Cardiac muscle cell (in vitro differentiated cells and primary cell): Measurements from ENCODE around the gene EDNRA. TPM values are rescaled to one million over a fixed set of nuclear protein-coding genes. Genes with fewer than 3 reads are reported as not detected.
"Not testable (repeated sequence)": the region's sequence is repeated elsewhere in the genome, so short reads cannot be mapped to it uniquely, and the experiment has no call there.

ENCODE experiments used
- DNase-seq, 2 donors: peaks; one replicate each; pipeline versions ENCODE4 v3.0.0 to v3.0.0-alpha.2; 2010 to 2017; ENCODE audit warnings: low read depth in 1 of 2, low spot score in 1 of 2
- H3K27ac ChIP-seq: fragments of 200-600 bp; sonication (generic); 2 replicates; pipeline ENCODE4 v1.5.1; 2016
- H3K27me3 ChIP-seq: fragments of 200-600 bp; sonication (generic); 2 replicates; pipeline ENCODE4 v1.6.0; 2016; ENCODE audit warnings: control low read depth
- H3K36me3 ChIP-seq: fragments of 200-600 bp; sonication (generic); 2 replicates; pipeline ENCODE4 v1.5.1; 2016; ENCODE audit warnings: control low read depth
- H3K4me1 ChIP-seq: fragments of 200-600 bp; sonication (generic); 2 replicates; pipeline ENCODE4 v1.8.1; 2017; ENCODE audit warnings: low read depth, mild to moderate bottlenecking, mixed run types
- H3K4me3 ChIP-seq: fragments of 200-600 bp; sonication (generic); 2 replicates; pipeline ENCODE4 v1.5.1; 2016; ENCODE audit warnings: mild to moderate bottlenecking
- H3K9me3 ChIP-seq: fragments of 200-600 bp; sonication (generic); 2 replicates; pipeline ENCODE4 v1.5.1; 2017; ENCODE audit warnings: low read depth, mild to moderate bottlenecking, control low read depth
- polyA plus RNA-seq: library from polyadenylated mRNA; unstranded; fragments of >200 nt; fragmentation: Nextera tagmentation; extraction: Ambion mirVana; gene quantifications from 2 replicates; pipeline ENCODE4 v1.2.1, GENCODE V29; 2016
- total RNA-seq: library from RNA; depleted of rRNA; stranded (reverse); fragments of >200 nt; gene quantifications from 2 replicates; pipeline ENCODE4 v1.2.3, GENCODE V29; 2016
- TF ChIP-seq, protein P1 (sequence below): IDR thresholded peaks from 2 replicates; pipeline ENCODE4 v1.5.1; 2012; ENCODE audit warnings: low read depth, mild to moderate bottlenecking, low read length

The EDNRA gene
- total RNA-seq (43.1 and 46.5 TPM in 2 replicates), polyA plus RNA-seq (24.2 and 36.7 TPM in 2 replicates)

DNA sequence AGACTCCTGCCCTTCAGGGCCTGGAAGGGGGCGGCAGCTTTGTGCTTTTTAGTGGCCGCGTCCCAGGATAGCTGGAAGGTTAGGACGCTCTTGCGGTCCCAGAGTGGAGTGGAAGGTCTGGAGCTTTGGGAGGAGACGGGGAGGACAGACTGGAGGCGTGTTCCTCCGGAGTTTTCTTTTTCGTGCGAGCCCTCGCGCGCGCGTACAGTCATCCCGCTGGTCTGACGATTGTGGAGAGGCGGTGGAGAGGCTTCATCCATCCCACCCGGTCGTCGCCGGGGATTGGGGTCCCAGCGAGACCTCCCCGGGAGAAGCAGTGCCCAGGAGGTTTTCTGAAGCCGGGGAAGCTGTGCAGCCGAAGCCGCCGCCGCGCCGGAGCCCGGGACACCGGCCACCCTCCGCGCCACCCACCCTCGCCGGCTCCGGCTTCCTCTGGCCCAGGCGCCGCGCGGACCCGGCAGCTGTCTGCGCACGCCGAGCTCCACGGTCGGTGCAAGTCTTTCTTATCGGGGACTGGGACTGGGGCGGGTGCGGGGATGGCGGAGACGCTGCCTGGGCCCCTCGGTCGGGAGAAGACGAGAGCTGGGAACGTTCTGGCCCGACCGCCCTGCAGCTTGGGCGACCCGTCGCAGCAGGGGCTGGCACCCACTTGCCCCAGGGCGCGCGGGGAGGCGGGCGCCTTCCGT is at the start of gene EDNRA:
TSS of gene EDNRA (plus strand) at position 207 of the 686 bp plus-strand sequence. CDS start 4,585 bp downstream, outside the sequence.
- Histone ChIP-seq H3K27ac (peak within 1 kb of the TSS; percentile 94), H3K4me3 (peak within 1 kb of the TSS; percentile 81), H3K4me1 (peaks cover 12% of the 10 kb centered on the region), H3K27me3 (no peaks in the 10 kb centered on the region), H3K9me3 (no peaks in the 10 kb centered on the region), H3K36me3 (no peaks in the 10 kb centered on the region)
- TF ChIP-seq, protein P1, sequence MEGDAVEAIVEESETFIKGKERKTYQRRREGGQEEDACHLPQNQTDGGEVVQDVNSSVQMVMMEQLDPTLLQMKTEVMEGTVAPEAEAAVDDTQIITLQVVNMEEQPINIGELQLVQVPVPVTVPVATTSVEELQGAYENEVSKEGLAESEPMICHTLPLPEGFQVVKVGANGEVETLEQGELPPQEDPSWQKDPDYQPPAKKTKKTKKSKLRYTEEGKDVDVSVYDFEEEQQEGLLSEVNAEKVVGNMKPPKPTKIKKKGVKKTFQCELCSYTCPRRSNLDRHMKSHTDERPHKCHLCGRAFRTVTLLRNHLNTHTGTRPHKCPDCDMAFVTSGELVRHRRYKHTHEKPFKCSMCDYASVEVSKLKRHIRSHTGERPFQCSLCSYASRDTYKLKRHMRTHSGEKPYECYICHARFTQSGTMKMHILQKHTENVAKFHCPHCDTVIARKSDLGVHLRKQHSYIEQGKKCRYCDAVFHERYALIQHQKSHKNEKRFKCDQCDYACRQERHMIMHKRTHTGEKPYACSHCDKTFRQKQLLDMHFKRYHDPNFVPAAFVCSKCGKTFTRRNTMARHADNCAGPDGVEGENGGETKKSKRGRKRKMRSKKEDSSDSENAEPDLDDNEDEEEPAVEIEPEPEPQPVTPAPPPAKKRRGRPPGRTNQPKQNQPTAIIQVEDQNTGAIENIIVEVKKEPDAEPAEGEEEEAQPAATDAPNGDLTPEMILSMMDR: no peak
- DNase-seq: peak; percentile 60 to 63

DNA sequence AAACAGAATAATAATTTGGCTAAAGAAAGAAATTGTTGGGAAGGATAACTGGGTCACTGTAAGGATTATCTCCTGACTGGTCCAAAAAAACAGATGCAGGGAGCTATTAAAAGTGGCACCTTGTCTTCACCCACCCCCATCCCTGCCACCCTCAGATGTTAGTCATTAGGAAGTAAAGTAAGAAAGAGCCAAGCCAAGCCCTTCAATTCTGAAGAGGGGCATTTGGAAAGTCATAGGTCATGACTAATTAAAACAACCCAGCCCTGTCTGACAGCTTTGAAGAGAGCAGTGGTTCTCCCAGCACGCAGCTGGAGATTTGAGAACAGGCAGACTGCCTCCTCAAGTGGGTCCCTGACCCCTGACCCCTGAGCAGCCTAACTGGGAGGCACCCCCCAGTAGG is 46.5 kb upstream of the EDNRA start:
- H3K4me1 ChIP-seq, H3K27me3 ChIP-seq, H3K36me3 ChIP-seq, H3K9me3 ChIP-seq, H3K4me3 ChIP-seq: not testable (repeated sequence)
- peak overlapping the region; percentile 57 for H3K27ac ChIP-seq
- DNase-seq: peak in 1 of 2 donors; percentile 37

DNA sequence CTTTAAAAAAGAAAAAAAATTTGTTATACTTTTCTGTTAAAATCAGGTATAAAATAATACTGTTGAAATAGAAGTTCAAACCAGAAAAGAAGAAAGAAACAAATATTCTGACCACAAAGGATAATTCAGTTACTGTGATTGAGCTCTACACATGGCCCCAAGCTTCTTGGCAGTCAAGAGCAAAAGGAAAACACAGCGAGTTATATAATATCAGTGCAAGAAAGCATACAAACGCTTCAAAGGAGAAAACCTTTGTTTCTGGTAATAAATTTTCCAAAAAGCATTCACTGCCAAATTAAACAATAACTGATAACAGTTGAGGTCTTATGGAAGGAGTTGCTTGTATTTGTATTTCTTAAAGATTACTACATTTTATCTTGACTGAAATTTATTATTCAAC is 40.5 kb upstream of the EDNRA start:
- TF ChIP-seq, protein P1: no peak
- Histone ChIP-seq H3K4me3 (no peak overlapping the region), H3K27me3 (no peaks in the 10 kb centered on the region), H3K36me3 (no peaks in the 10 kb centered on the region), H3K4me1 (no peaks in the 10 kb centered on the region), H3K27ac (no peak overlapping the region), H3K9me3 (no peaks in the 10 kb centered on the region)
- peak in 1 of 2 donors; percentile 15 for DNase-seq

DNA sequence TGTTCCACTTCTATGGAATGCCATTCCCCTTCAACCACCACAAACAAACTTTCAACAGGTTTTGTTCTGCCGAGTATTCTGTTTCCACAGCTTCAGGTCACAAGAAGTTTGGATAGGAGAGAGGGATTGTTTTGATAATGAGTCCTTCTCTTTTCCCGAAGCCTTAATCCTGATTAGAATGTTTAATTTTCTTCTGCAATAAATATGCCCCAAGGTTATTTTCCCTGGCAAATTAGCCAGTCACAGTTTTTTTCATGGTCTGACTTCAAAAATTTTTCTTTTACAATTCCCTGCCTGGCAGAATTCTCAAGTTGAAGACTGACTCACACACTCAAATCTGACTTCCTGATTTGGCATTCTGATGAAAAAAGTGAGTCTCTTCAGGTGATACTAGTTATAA is 33.1 kb upstream of the EDNRA start:
- no peak for DNase-seq
- H3K9me3 ChIP-seq: no peaks in the 10 kb centered on the region

DNA sequence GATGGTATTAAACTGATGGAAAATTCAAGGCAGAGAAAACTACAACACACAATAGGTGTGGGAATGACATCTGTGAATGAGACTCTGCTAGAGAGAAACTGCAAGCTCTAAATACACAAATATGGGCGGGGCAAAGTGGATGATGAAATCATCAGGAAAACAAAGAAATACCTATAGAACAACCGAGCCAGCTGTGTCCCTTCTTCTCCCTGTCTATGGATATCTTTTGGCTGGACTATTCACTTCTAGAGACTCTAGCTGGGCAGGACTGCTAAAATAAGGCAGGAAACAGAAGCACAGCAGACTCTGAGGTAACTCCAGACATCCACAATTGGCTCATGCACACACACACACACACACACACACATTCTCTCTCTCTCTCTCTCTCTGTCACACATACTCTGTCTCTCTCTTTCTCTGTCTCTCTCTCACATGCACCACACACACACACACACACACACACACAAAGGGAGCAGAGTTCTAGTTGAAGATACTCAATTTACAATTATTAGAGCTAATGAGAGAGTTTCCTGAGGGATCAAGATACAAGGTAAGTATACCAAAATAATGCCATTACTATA is 27.2 kb upstream of the EDNRA start:
- DNase-seq: peak in 1 of 2 donors; percentile 95
- H3K4me1 ChIP-seq: no peaks in the 10 kb centered on the region
- no peaks in the 10 kb centered on the region for H3K27me3 ChIP-seq
- no peaks in the 10 kb centered on the region for H3K36me3 ChIP-seq
- H3K4me3 ChIP-seq: no peak overlapping the region
- TF ChIP-seq, protein P1: no peak
- H3K27ac ChIP-seq: no peak overlapping the region
- no peaks in the 10 kb centered on the region for H3K9me3 ChIP-seq

More for the DNA sequence above, 33.1 kb upstream of the EDNRA start:
- Histone ChIP-seq H3K4me3 (no peak overlapping the region), H3K27ac (no peak overlapping the region), H3K27me3 (no peaks in the 10 kb centered on the region), H3K4me1 (no peaks in the 10 kb centered on the region), H3K36me3 (no peaks in the 10 kb centered on the region)
- TF ChIP-seq, protein P1: no peak

DNA sequence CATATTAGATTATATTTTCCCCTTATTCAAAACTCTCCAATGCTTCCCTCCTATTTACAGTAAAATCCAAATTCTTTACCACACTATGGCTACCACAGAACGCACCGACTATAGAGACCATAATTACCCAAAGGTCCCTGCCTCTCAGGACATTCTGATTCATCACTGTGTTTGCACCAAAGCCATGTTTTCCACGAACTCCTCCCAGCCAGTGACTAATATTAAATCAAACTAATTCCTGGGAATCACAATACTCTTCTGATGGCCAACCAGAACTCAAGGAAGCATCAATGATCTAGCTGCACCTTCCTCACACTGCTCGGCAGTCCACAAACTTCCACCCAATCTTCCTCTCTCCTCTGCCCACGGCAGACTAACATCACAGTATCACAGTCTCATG is 24.2 kb upstream of the EDNRA start:
- Histone ChIP-seq H3K9me3 (no peaks in the 10 kb centered on the region), H3K4me3 (no peak overlapping the region), H3K27ac (no peak overlapping the region), H3K4me1 (no peaks in the 10 kb centered on the region), H3K36me3 (no peaks in the 10 kb centered on the region), H3K27me3 (no peaks in the 10 kb centered on the region)
- TF ChIP-seq, protein P1: no peak
- DNase-seq: no peak
